LNCaP clone FGC (cell line): Measurements from ENCODE around the gene ELMOD1.

Experiments
- DNase-seq: peaks from one replicate; pipeline ENCODE4 v3.0.0-alpha.2; 2011; ENCODE audit warnings: low read depth
- H3K4me3 ChIP-seq: 2 replicates; pipeline ENCODE4 v1.5.1; 2011; ENCODE audit warnings: mild to moderate bottlenecking, low read depth, low read length, control low read depth
- CTCF ChIP-seq: IDR thresholded peaks from 2 replicates; pipeline ENCODE4 v1.5.1; 2012; ENCODE audit warnings: mild to moderate bottlenecking; ENCODE audit not compliant: control insufficient read depth, insufficient read depth; ENCODE audit errors: extremely low read depth

The ELMOD1 gene

GRCh38 chr11:107683061-107683460, 92.1 kb downstream of the ELMOD1 start:
- no peak overlapping the region for H3K4me3 ChIP-seq
- no peak for DNase-seq
- TF ChIP-seq CTCF, result no peak

GRCh38 chr11:107683807-107684206, 92.9 kb downstream of the ELMOD1 start:
- no peak overlapping the region for H3K4me3 ChIP-seq
- no peak for TF ChIP-seq CTCF
- no peak for DNase-seq

GRCh38 chr11:107688322-107688918, 97.5 kb downstream of the ELMOD1 start:
- TF ChIP-seq CTCF, result no peak
- no peak for DNase-seq

GRCh38 chr11:107689317-107690202, 98.6 kb downstream of the ELMOD1 start:
- no peak overlapping the region for H3K4me3 ChIP-seq
- peak; percentile 82 for DNase-seq
- peak; percentile 74 for TF ChIP-seq CTCF

More at GRCh38 chr11:107688322-107688918, 97.5 kb downstream of the ELMOD1 start:
- no peak overlapping the region for H3K4me3 ChIP-seq

GRCh38 chr11:107691000-107691750, 100.2 kb downstream of the ELMOD1 start:
- H3K4me3 ChIP-seq, result no peak overlapping the region

GRCh38 chr11:107695446-107695845, 104.5 kb downstream of the ELMOD1 start:
- TF ChIP-seq CTCF, result no peak
- H3K4me3 ChIP-seq, result no peak overlapping the region
- DNase-seq, result no peak

More at GRCh38 chr11:107691000-107691750, 100.2 kb downstream of the ELMOD1 start:
- peak; percentile 35 for DNase-seq
- TF ChIP-seq CTCF, result no peak
